IPS-18c (cell line): ENCODE results near the gene WDR4.
"Not testable (repeated sequence)": the region's sequence is repeated elsewhere in the genome, so short reads cannot be mapped to it uniquely, and the experiment has no call there.

ENCODE experiments used
- H3K4me3 ChIP-seq: 2 replicates; pipeline ENCODE4 v1.7.0; 2013; ENCODE audit warnings: low read depth, mild to moderate bottlenecking, low read length, moderate library complexity; ENCODE audit not compliant: insufficient read depth
- H3K9me3 ChIP-seq: one replicate; pipeline ENCODE4 v1.6.1; 2013; ENCODE audit warnings: mild to moderate bottlenecking, low read length, moderate library complexity; ENCODE audit not compliant: control insufficient read depth, insufficient read depth

WDR4 gene

GRCh38 chr21:42892582-42892930 lies 13.2 kb upstream of the WDR4 start:
- Histone ChIP-seq H3K9me3 (no peaks in the 10 kb centered on the region), H3K4me3 (peak overlapping the region; percentile 97)

GRCh38 chr21:42887326-42887725 lies 8.0 kb upstream of the WDR4 start:
- Histone ChIP-seq H3K4me3 (no peak overlapping the region), H3K9me3 (no peaks in the 10 kb centered on the region)

GRCh38 chr21:42883921-42884320 lies 4.6 kb upstream of the WDR4 start:
- H3K4me3 ChIP-seq, result no peak overlapping the region
- no peaks in the 10 kb centered on the region for H3K9me3 ChIP-seq

- Histone ChIP-seq H3K4me3 (peak overlapping the region; percentile 85; the same call in 1 of the 2 replicates), H3K9me3 (no peaks in the 10 kb centered on the region)
Measured at GRCh38 chr21:42880352-42880751, 1.0 kb upstream of the WDR4 start.

- no peaks in the 10 kb centered on the region for H3K9me3 ChIP-seq
- peak overlapping the region; percentile 85 for H3K4me3 ChIP-seq
Measured at GRCh38 chr21:42878678-42878992, 704 bp downstream of the WDR4 start.

- H3K9me3 ChIP-seq, H3K4me3 ChIP-seq: not testable (repeated sequence)
Measured at GRCh38 chr21:42875811-42876210, 3.5 kb downstream of the WDR4 start.

GRCh38 chr21:42873096-42873495 lies 6.2 kb downstream of the WDR4 start:
- no peaks in the 10 kb centered on the region for H3K9me3 ChIP-seq
- H3K4me3 ChIP-seq, result no peak overlapping the region

GRCh38 chr21:42868196-42868595 lies 11.1 kb downstream of the WDR4 start:
- H3K9me3 ChIP-seq, result no peaks in the 10 kb centered on the region

GRCh38 chr21:42865776-42866160 lies 13.6 kb downstream of the WDR4 start:
- Histone ChIP-seq H3K4me3 (no peak overlapping the region), H3K9me3 (no peaks in the 10 kb centered on the region)

More at GRCh38 chr21:42868196-42868595, 11.1 kb downstream of the WDR4 start:
- no peak overlapping the region for H3K4me3 ChIP-seq

GRCh38 chr21:42864815-42865775 lies 14.2 kb downstream of the WDR4 start:
- no peak overlapping the region for H3K4me3 ChIP-seq

GRCh38 chr21:42864286-42864685 lies 15.1 kb downstream of the WDR4 start:
- Histone ChIP-seq H3K4me3 (no peak overlapping the region), H3K9me3 (no peaks in the 10 kb centered on the region)

More at GRCh38 chr21:42864815-42865775, 14.2 kb downstream of the WDR4 start:
- no peaks in the 10 kb centered on the region for H3K9me3 ChIP-seq

GRCh38 chr21:42863504-42863870 lies 15.9 kb downstream of the WDR4 start:
- Histone ChIP-seq H3K9me3 (no peaks in the 10 kb centered on the region), H3K4me3 (no peak overlapping the region)

- H3K9me3 ChIP-seq, result no peaks in the 10 kb centered on the region
Measured at GRCh38 chr21:42862774-42863503, 16.4 kb downstream of the WDR4 start.

GRCh38 chr21:42861848-42862400 lies 17.4 kb downstream of the WDR4 start:
- no peaks in the 10 kb centered on the region for H3K9me3 ChIP-seq

More at GRCh38 chr21:42862774-42863503, 16.4 kb downstream of the WDR4 start:
- H3K4me3 ChIP-seq, result no peak overlapping the region

GRCh38 chr21:42861311-42861847 lies 18.0 kb downstream of the WDR4 start:
- no peaks in the 10 kb centered on the region for H3K9me3 ChIP-seq
- no peak overlapping the region for H3K4me3 ChIP-seq

More at GRCh38 chr21:42861848-42862400, 17.4 kb downstream of the WDR4 start:
- H3K4me3 ChIP-seq, result no peak overlapping the region

- no peaks in the 10 kb centered on the region for H3K9me3 ChIP-seq
Measured at GRCh38 chr21:42860345-42860744, 19.0 kb downstream of the WDR4 start.

GRCh38 chr21:42859891-42860230 lies 19.5 kb downstream of the WDR4 start:
- H3K9me3 ChIP-seq, result no peaks in the 10 kb centered on the region

More at GRCh38 chr21:42860345-42860744, 19.0 kb downstream of the WDR4 start:
- no peak overlapping the region for H3K4me3 ChIP-seq

More at GRCh38 chr21:42859891-42860230, 19.5 kb downstream of the WDR4 start:
- no peak overlapping the region for H3K4me3 ChIP-seq
